ENCODE measurements around the gene COQ10B.

The COQ10B gene

GRCh38 chr2:197486175-197486574 lies 32.8 kb downstream of the COQ10B start (continued):
- TF ChIP-seq CSRNP3 (CRISPR knock-in tag; IDR thresholded peaks at IDR 0.05) (no peak), BACH2 (CRISPR knock-in tag; IDR thresholded peaks at IDR 0.05; ENCODE audit: borderline replicate concordance) (no peak)

GRCh38 chr2:197487385-197487784 lies 34.0 kb downstream of the COQ10B start:
- ATAC-seq = no peak
- TF ChIP-seq ZFP30 (CRISPR knock-in tag; IDR thresholded peaks at IDR 0.05) (no peak), PPARA (CRISPR knock-in tag; IDR thresholded peaks at IDR 0.05; ENCODE audit: borderline replicate concordance) (no peak), CSDC2 (CRISPR knock-in tag; IDR thresholded peaks at IDR 0.05) (no peak), GLIS3 (CRISPR knock-in tag; IDR thresholded peaks at IDR 0.05) (no peak), SNAI2 (CRISPR knock-in tag; IDR thresholded peaks at IDR 0.05) (no peak), CSRNP3 (CRISPR knock-in tag; IDR thresholded peaks at IDR 0.05) (no peak), ZNF8 (CRISPR knock-in tag; IDR thresholded peaks at IDR 0.05) (no peak), BACH2 (CRISPR knock-in tag; IDR thresholded peaks at IDR 0.05; ENCODE audit: borderline replicate concordance) (no peak), TSHZ2 (CRISPR knock-in tag; IDR thresholded peaks at IDR 0.05) (no peak), ISL1 (CRISPR knock-in tag; IDR thresholded peaks at IDR 0.05) (no peak), ARNTL (CRISPR knock-in tag; IDR thresholded peaks at IDR 0.05; ENCODE audit: borderline replicate concordance, low read depth) (no peak), TCF4 (CRISPR knock-in tag; IDR thresholded peaks at IDR 0.05; ENCODE audit: borderline replicate concordance) (no peak), POU6F1 (CRISPR knock-in tag; IDR thresholded peaks at IDR 0.05; ENCODE audit: borderline replicate concordance, low read depth) (no peak), ZNF70 (CRISPR knock-in tag; IDR thresholded peaks at IDR 0.05) (no peak), ZFP3 (CRISPR knock-in tag; IDR thresholded peaks at IDR 0.05) (no peak), OSR1 (CRISPR knock-in tag; IDR thresholded peaks at IDR 0.05) (no peak), ZNF565 (CRISPR knock-in tag; conservative IDR thresholded peaks at IDR 0.05; ENCODE audit: low read depth) (no peak)

GRCh38 chr2:197495433-197496134 lies 42.2 kb downstream of the COQ10B start:
- TF ChIP-seq POU6F1 (CRISPR knock-in tag; IDR thresholded peaks at IDR 0.05; ENCODE audit: borderline replicate concordance, low read depth) (no peak), ZC3H10 (CRISPR knock-in tag; IDR thresholded peaks at IDR 0.05) (no peak), ZNF565 (CRISPR knock-in tag; conservative IDR thresholded peaks at IDR 0.05; ENCODE audit: low read depth) (no peak), PATZ1 (CRISPR knock-in tag; IDR thresholded peaks at IDR 0.05; ENCODE audit: borderline replicate concordance) (no peak), ZNF8 (CRISPR knock-in tag; IDR thresholded peaks at IDR 0.05) (no peak), BACH2 (CRISPR knock-in tag; IDR thresholded peaks at IDR 0.05; ENCODE audit: borderline replicate concordance) (no peak), SNAI2 (CRISPR knock-in tag; IDR thresholded peaks at IDR 0.05) (no peak), ZNF70 (CRISPR knock-in tag; IDR thresholded peaks at IDR 0.05) (no peak), GLIS3 (CRISPR knock-in tag; IDR thresholded peaks at IDR 0.05) (no peak), TCF4 (CRISPR knock-in tag; IDR thresholded peaks at IDR 0.05; ENCODE audit: borderline replicate concordance) (no peak), RARB (CRISPR knock-in tag; IDR thresholded peaks at IDR 0.05) (no peak), ESRRG (CRISPR knock-in tag; IDR thresholded peaks at IDR 0.05) (no peak)
- ATAC-seq = no peak
